Neural cell (in vitro differentiated cells): ENCODE results near the gene VSTM2B. TPM values are rescaled to one million over a fixed set of nuclear protein-coding genes. Genes with fewer than 3 reads are reported as not detected.

Experiments
- H2AFZ ChIP-seq: fragments of 200-600, 300-800 bp; sonication (generic), shearing (Covaris generic); 2 replicates; pipeline ENCODE4 v1.6.0; 2014; ENCODE audit warnings: low read depth, mild to moderate bottlenecking, antibody characterized with exemption, low read length, moderate library complexity
- H3F3A ChIP-seq: fragments of 200-600 bp; shearing (Covaris generic); 2 replicates; pipeline ENCODE4 v1.6.1; 2016; ENCODE audit warnings: mild to moderate bottlenecking, moderate library complexity, mixed read lengths, antibody characterized with exemption, low read length; ENCODE audit not compliant: insufficient read depth, poor library complexity, severe bottlenecking
- H3K27ac ChIP-seq: fragments of 200-600, 300-800 bp; sonication (generic), shearing (Covaris generic); 2 replicates; pipeline ENCODE4 v1.5.1; 2014; ENCODE audit warnings: mild to moderate bottlenecking, low read length, moderate library complexity
- H3K27me3 ChIP-seq: fragments of 300-800, 200-600 bp; sonication (generic), shearing (Covaris generic); 2 replicates; pipeline ENCODE4 v1.6.0; 2014; ENCODE audit warnings: mild to moderate bottlenecking, low read depth, low read length, moderate library complexity; ENCODE audit not compliant: insufficient read depth
- H3K36me3 ChIP-seq: fragments of 300-800, 200-600 bp; sonication (generic), shearing (Covaris generic); 2 replicates; pipeline ENCODE4 v1.5.1; 2014; ENCODE audit warnings: mild to moderate bottlenecking, antibody characterized with exemption, low read length, moderate library complexity; ENCODE audit not compliant: insufficient read depth
- H3K4me2 ChIP-seq: fragments of 300-800, 200-600 bp; sonication (generic), shearing (Covaris generic); 2 replicates; pipeline ENCODE4 v1.6.0; 2014; ENCODE audit warnings: mild to moderate bottlenecking, low read length
- H3K4me3 ChIP-seq: fragments of 300-800, 200-600 bp; sonication (generic), shearing (Covaris generic); 2 replicates; pipeline ENCODE4 v1.5.1; 2014; ENCODE audit warnings: mild to moderate bottlenecking, low read length, moderate library complexity
- H3K79me2 ChIP-seq: fragments of 200-600 bp; shearing (Covaris generic); replicated peaks from 2 replicates; pipeline ENCODE4 v1.6.0; 2014; ENCODE audit warnings: mild to moderate bottlenecking, low read length, moderate library complexity; ENCODE audit not compliant: insufficient read depth
- H3K9ac ChIP-seq: fragments of 300-800, 200-600 bp; sonication (generic), shearing (Covaris generic); 2 replicates; pipeline ENCODE4 v1.6.1; 2016; ENCODE audit warnings: mild to moderate bottlenecking, low read length, mixed read lengths
- H3K9me2 ChIP-seq: fragments of 200-600 bp; shearing (Covaris generic); 2 replicates; pipeline ENCODE4 v1.6.1; 2016; ENCODE audit warnings: mild to moderate bottlenecking, low read length, mixed read lengths; ENCODE audit not compliant: insufficient read depth
- H3K9me3 ChIP-seq: fragments of 200-600, 300-800 bp; sonication (generic), shearing (Covaris generic); 2 replicates; pipeline ENCODE4 v1.6.1; 2016; ENCODE audit warnings: mild to moderate bottlenecking, mixed run types, low read length, moderate library complexity, mixed read lengths
- H4K20me1 ChIP-seq: fragments of 200-600 bp; shearing (Covaris generic); 2 replicates; pipeline ENCODE4 v1.6.1; 2016; ENCODE audit warnings: mild to moderate bottlenecking, mixed run types; ENCODE audit not compliant: insufficient read depth
- EP300 ChIP-seq: fragments of 450-650 bp; conservative IDR thresholded peaks from 2 replicates; pipeline ENCODE4 v1.6.1; 2014; ENCODE audit warnings: antibody characterized with exemption, mild to moderate bottlenecking, moderate library complexity; ENCODE audit not compliant: poor library complexity, severe bottlenecking
- EZH2 ChIP-seq: fragments of 200-600, 300-800 bp; shearing (Covaris generic), sonication (generic); IDR thresholded peaks from 2 replicates; pipeline ENCODE4 v1.6.1; 2014; ENCODE audit warnings: antibody characterized with exemption, low read length, borderline replicate concordance, mild to moderate bottlenecking; ENCODE audit not compliant: insufficient read depth, poor library complexity, severe bottlenecking
- MXI1 ChIP-seq: fragments of 450-650 bp; conservative IDR thresholded peaks from 2 replicates; pipeline ENCODE4 v1.6.1; 2014; ENCODE audit warnings: antibody characterized with exemption, mild to moderate bottlenecking; ENCODE audit not compliant: poor library complexity, severe bottlenecking
- POLR2AphosphoS5 ChIP-seq: IDR thresholded peaks from 2 replicates; pipeline ENCODE4 v1.6.1; 2012
- RAD21 ChIP-seq: fragments of 450-650 bp; conservative IDR thresholded peaks from 2 replicates; pipeline ENCODE4 v1.6.1; 2014; ENCODE audit warnings: antibody characterized with exemption, mild to moderate bottlenecking, moderate library complexity
- REST ChIP-seq: IDR thresholded peaks from 2 replicates; pipeline ENCODE4 v1.6.1; 2012; ENCODE audit warnings: borderline replicate concordance
- SMC3 ChIP-seq: fragments of 450-650 bp; conservative IDR thresholded peaks from 2 replicates; pipeline ENCODE4 v1.6.1; 2014; ENCODE audit warnings: antibody characterized with exemption, mild to moderate bottlenecking, moderate library complexity; ENCODE audit not compliant: poor library complexity
- TAF1 ChIP-seq: IDR thresholded peaks from 2 replicates; pipeline ENCODE4 v1.6.1; 2012; ENCODE audit warnings: low read depth
- polyA plus RNA-seq: library from polyadenylated mRNA; depleted of rRNA; stranded (reverse); fragments of >200 nt; gene quantifications from 2 replicates; pipeline ENCODE4 v1.2.3, GENCODE V29; 2014
- TF ChIP-seq, protein P1 (sequence below): fragments of 450-650 bp; IDR thresholded peaks from 2 replicates; pipeline ENCODE4 v1.5.1; 2014; ENCODE audit warnings: antibody characterized with exemption, mild to moderate bottlenecking, moderate library complexity; ENCODE audit not compliant: poor library complexity, severe bottlenecking

Gene VSTM2B
- polyA plus RNA-seq, 1 donor from 2014 or later: 24.4 TPM

DNA sequence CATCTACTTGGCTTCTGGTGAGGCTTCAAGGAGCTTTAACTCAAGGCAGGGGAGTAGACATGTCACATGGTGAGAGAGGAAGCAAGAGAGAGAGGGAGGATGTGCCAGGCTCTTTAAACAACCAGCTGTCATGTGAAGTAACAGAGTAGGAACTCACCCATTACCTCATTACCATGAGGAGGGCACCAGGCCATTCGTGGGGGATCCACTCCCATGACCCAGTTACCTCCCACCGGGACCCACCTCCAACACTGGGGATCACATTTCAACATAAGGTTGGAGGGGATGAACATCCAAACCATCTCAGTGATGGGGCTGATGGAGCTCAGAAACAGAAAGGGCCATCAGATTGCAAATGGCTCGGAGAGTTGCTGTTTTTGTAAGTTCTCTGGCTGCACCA is 12.9 kb downstream of the VSTM2B start:
- H3K9me3 ChIP-seq: no peaks in the 10 kb centered on the region
- no peak overlapping the region for H2AFZ ChIP-seq
- no peaks in the 10 kb centered on the region for H4K20me1 ChIP-seq
- H3K36me3 ChIP-seq: no peaks in the 10 kb centered on the region
- H3K79me2 ChIP-seq: no peaks in the 10 kb centered on the region
- no peak overlapping the region for H3K9ac ChIP-seq
- H3K4me2 ChIP-seq: no peak overlapping the region
- H3K4me3 ChIP-seq: no peak overlapping the region
- no peaks in the 10 kb centered on the region for H3K9me2 ChIP-seq
- no peaks in the 10 kb centered on the region for H3F3A ChIP-seq
- no peak overlapping the region for H3K27ac ChIP-seq
- TF ChIP-seq EZH2: no peak
- no peak for TF ChIP-seq POLR2AphosphoS5
- no peaks in the 10 kb centered on the region for H3K27me3 ChIP-seq

DNA sequence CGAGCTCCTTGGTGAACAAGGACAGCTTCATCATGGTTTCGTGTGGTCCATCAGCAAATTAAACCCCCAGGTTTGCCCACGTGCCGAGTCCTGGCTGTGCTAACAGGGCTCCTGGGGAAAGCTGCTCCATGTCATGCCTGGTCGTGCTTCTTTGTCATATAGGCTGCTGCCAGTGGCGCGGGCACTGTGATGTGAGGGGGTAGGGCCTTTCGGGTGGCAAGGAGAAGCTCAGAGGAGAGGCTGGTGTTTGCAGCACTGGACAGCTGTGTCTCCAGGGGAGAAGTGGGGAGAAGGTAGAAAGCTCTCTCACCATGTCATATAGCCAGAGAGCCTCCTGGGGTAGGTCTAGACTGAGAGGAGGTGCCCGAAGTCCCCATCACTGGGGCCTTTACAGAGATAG is 13.3 kb downstream of the VSTM2B start:
- H3F3A ChIP-seq: no peaks in the 10 kb centered on the region
- H3K36me3 ChIP-seq: no peaks in the 10 kb centered on the region
- H3K9ac ChIP-seq: no peak overlapping the region
- H3K79me2 ChIP-seq: no peaks in the 10 kb centered on the region
- no peak overlapping the region for H3K4me3 ChIP-seq
- no peak overlapping the region for H3K27ac ChIP-seq
- no peak overlapping the region for H3K4me2 ChIP-seq
- no peaks in the 10 kb centered on the region for H4K20me1 ChIP-seq
- no peaks in the 10 kb centered on the region for H3K9me2 ChIP-seq
- H3K9me3 ChIP-seq: no peaks in the 10 kb centered on the region
- no peak overlapping the region for H2AFZ ChIP-seq
- no peaks in the 10 kb centered on the region for H3K27me3 ChIP-seq
- TF ChIP-seq RAD21: no peak
- TF ChIP-seq POLR2AphosphoS5: no peak
- no peak for TF ChIP-seq EZH2
- no peak for TF ChIP-seq REST
- no peak for TF ChIP-seq EP300
- no peak for TF ChIP-seq TAF1
- TF ChIP-seq SMC3: no peak
- TF ChIP-seq MXI1: no peak
- TF ChIP-seq, protein P1, sequence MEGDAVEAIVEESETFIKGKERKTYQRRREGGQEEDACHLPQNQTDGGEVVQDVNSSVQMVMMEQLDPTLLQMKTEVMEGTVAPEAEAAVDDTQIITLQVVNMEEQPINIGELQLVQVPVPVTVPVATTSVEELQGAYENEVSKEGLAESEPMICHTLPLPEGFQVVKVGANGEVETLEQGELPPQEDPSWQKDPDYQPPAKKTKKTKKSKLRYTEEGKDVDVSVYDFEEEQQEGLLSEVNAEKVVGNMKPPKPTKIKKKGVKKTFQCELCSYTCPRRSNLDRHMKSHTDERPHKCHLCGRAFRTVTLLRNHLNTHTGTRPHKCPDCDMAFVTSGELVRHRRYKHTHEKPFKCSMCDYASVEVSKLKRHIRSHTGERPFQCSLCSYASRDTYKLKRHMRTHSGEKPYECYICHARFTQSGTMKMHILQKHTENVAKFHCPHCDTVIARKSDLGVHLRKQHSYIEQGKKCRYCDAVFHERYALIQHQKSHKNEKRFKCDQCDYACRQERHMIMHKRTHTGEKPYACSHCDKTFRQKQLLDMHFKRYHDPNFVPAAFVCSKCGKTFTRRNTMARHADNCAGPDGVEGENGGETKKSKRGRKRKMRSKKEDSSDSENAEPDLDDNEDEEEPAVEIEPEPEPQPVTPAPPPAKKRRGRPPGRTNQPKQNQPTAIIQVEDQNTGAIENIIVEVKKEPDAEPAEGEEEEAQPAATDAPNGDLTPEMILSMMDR: no peak

DNA sequence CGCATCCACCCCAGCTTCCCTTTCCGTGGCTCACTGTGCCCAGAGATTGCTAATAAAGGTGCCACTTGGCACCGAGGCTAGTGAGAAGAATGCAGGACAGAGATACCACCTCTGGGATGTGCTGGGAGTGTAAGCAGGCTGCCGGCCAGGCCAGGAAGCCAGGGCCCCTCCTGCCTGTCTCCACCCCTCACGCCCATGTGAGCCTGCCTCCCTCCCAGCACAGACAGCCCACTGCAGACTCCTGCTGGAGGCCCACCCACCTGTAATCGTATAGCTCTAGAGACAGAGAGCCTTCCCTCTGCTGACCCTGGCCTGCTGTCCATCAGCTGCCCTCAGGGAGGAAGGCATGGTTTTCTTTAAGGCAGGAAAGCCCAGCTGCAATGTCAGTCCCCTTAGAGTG is 13.9 kb downstream of the VSTM2B start:
- Histone ChIP-seq H3K4me3 (no peak overlapping the region), H4K20me1 (no peaks in the 10 kb centered on the region), H3K79me2 (no peaks in the 10 kb centered on the region), H3K36me3 (no peaks in the 10 kb centered on the region), H3K4me2 (no peak overlapping the region), H3K27ac (no peak overlapping the region), H3K27me3 (no peaks in the 10 kb centered on the region), H3F3A (no peaks in the 10 kb centered on the region), H3K9ac (no peak overlapping the region), H3K9me3 (no peaks in the 10 kb centered on the region), H2AFZ (no peak overlapping the region), H3K9me2 (no peaks in the 10 kb centered on the region)
- no peak for TF ChIP-seq REST
- TF ChIP-seq, protein P1: no peak
- no peak for TF ChIP-seq TAF1
- no peak for TF ChIP-seq RAD21
- no peak for TF ChIP-seq EZH2
- no peak for TF ChIP-seq EP300
- no peak for TF ChIP-seq POLR2AphosphoS5
- TF ChIP-seq MXI1: no peak
- no peak for TF ChIP-seq SMC3
